Endothelial cell of umbilical vein (primary cell): Measurements from ENCODE around the gene ECT2.

ENCODE experiments used
- CTCF ChIP-seq, 2 donors: IDR thresholded peaks; 1 replicate in 1 of 2; 2 replicates in 1 of 2; pipeline ENCODE4 v1.5.1; 2011; ENCODE audit warnings: low read length in 2 of 2, mild to moderate bottlenecking in 2 of 2, moderate library complexity in 2 of 2, control low read depth in 1 of 2, inconsistent platforms in 1 of 2, low read depth in 1 of 2; ENCODE audit not compliant: insufficient read depth in 1 of 2; ENCODE audit errors: extremely low read depth in 1 of 2
- MYC ChIP-seq: IDR thresholded peaks from one replicate; pipeline ENCODE4 v1.6.1; 2011; ENCODE audit warnings: mild to moderate bottlenecking, low read depth, low read length
- POLR2A ChIP-seq: IDR thresholded peaks from 2 replicates; pipeline ENCODE4 v1.6.1; 2012; ENCODE audit warnings: low read depth, mild to moderate bottlenecking, control low read depth, low read length
- POLR2AphosphoS5 ChIP-seq: IDR thresholded peaks from 2 replicates; pipeline ENCODE4 v1.6.1; 2012; ENCODE audit warnings: low read depth, mild to moderate bottlenecking, control low read depth, low read length, moderate library complexity; ENCODE audit not compliant: insufficient read depth

- TF ChIP-seq CTCF (IDR thresholded peaks at IDR 0.05; ENCODE audit: extremely low read depth in 1 of 2, insufficient read depth in 1 of 2, low read depth in 1 of 2, low read length in 2 of 2) (no peak), POLR2A (no peak), MYC (no peak), POLR2AphosphoS5 (no peak)
Observed at GRCh38 chr3:172840463-172840862, 89.9 kb downstream of the ECT2 start.
